ENCODE results near the gene OR2AJ1.

OR2AJ1 gene

GRCh38 chr1:247942624-247943023 is 17.9 kb downstream of the OR2AJ1 start:
- H3K4me3 ChIP-seq (ENCODE audit: low read depth, low read length) = no peak overlapping the region
- DNase-seq (ENCODE audit: low read depth) = no peak
- TF ChIP-seq CTCF (IDR thresholded peaks at IDR 0.05; ENCODE audit: low read depth, low read length, missing control alignments) = no peak

DNA sequence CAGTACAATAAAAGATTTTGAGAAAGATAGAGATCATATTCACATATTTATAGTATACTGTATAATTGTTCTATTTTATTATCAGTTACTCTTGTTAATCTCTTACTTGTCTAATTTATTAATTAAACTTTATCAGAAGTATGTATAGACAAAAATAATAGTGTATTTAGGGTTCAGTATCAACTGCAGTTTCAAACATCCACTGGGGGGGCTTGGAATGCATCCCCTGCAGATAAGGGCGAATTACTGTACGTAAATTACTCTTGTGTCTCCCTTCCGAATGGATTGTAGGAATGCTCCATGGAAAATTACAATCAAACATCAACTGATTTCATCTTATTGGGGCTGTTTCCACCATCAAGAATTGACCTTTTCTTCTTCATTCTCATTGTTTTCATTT is 23.9 kb downstream of the OR2AJ1 start, which contains the start of gene OR2L8:
TSS of gene OR2L8 (plus strand) at position 301 of the 400 bp plus-strand sequence. CDS start at position 301, 0 bp downstream.
- TF ChIP-seq CTCF (IDR thresholded peaks at IDR 0.05; ENCODE audit: low read depth, low read length, missing control alignments) = no peak
- no peak for DNase-seq (ENCODE audit: low read depth)
- H3K4me3 ChIP-seq (ENCODE audit: low read depth, low read length) = no peak within 1 kb of the TSS

GRCh38 chr1:247953408-247953807 is 28.7 kb downstream of the OR2AJ1 start:
- no peak for TF ChIP-seq CTCF (IDR thresholded peaks at IDR 0.05; ENCODE audit: low read depth, low read length, missing control alignments)
- no peak for DNase-seq (ENCODE audit: low read depth)
- no peak overlapping the region for H3K4me3 ChIP-seq (ENCODE audit: low read depth, low read length)

- no peak overlapping the region for H3K4me3 ChIP-seq (ENCODE audit: low read depth, low read length)
- DNase-seq (ENCODE audit: low read depth) = no peak
- TF ChIP-seq CTCF (IDR thresholded peaks at IDR 0.05; ENCODE audit: low read depth, low read length, missing control alignments) = no peak
These were observed 37.1 kb downstream of the OR2AJ1 start for GRCh38 chr1:247961791-247962190.

- no peak overlapping the region for H3K4me3 ChIP-seq (ENCODE audit: low read depth, low read length)
These were observed 38.4 kb downstream of the OR2AJ1 start for GRCh38 chr1:247962911-247963588.

GRCh38 chr1:247964933-247965332 is 40.2 kb downstream of the OR2AJ1 start, which contains the start of gene OR2AK2:
TSS of gene OR2AK2 (plus strand) at chr1:247965233. CDS start at chr1:247965377, 144 bp downstream.
- TF ChIP-seq CTCF (IDR thresholded peaks at IDR 0.05; ENCODE audit: low read depth, low read length, missing control alignments) = no peak
- DNase-seq (ENCODE audit: low read depth) = no peak
- no peak within 1 kb of the TSS for H3K4me3 ChIP-seq (ENCODE audit: low read depth, low read length)

More at GRCh38 chr1:247962911-247963588, 38.4 kb downstream of the OR2AJ1 start:
- TF ChIP-seq CTCF (IDR thresholded peaks at IDR 0.05; ENCODE audit: low read depth, low read length, missing control alignments) = no peak
- no peak for DNase-seq (ENCODE audit: low read depth)

Measured in GM12864 (cell line).